Thymus (tissue), 11 donors: ENCODE data around the gene SLC6A12. TPM values are rescaled to one million over a fixed set of nuclear protein-coding genes. Genes with fewer than 3 reads are reported as not detected.

Source experiments
- DNase-seq, 9 donors: peaks; one replicate each; pipeline ENCODE4 v3.0.0-alpha.2; 2013; ENCODE audit warnings: low spot score in 9 of 9, low read depth in 6 of 9, missing footprints in 1 of 9
- H3K27ac ChIP-seq, 2 donors: one replicate each; pipeline ENCODE4 v1.5.1; 2013; ENCODE audit warnings: control low read depth in 1 of 2, low read depth in 1 of 2, low read length in 1 of 2, mild to moderate bottlenecking in 1 of 2, moderate library complexity in 1 of 2
- H3K27me3 ChIP-seq, 2 donors: one replicate each; pipeline ENCODE4 v1.5.1; 2013; ENCODE audit warnings: low read length in 1 of 2; ENCODE audit not compliant: control insufficient read depth in 2 of 2, insufficient read depth in 1 of 2
- H3K36me3 ChIP-seq, 2 donors: one replicate each; pipeline ENCODE4 v1.5.1; 2013; ENCODE audit warnings: low read length in 1 of 2, mild to moderate bottlenecking in 1 of 2, moderate library complexity in 1 of 2; ENCODE audit not compliant: control insufficient read depth in 2 of 2, insufficient read depth in 2 of 2
- H3K4me1 ChIP-seq, 2 donors: one replicate each; pipeline ENCODE4 v1.5.1; 2013; ENCODE audit warnings: low read length in 2 of 2; ENCODE audit not compliant: control insufficient read depth in 2 of 2, insufficient read depth in 2 of 2
- H3K4me3 ChIP-seq, 2 donors: one replicate each; pipeline ENCODE4 v1.5.1; 2013; ENCODE audit warnings: low read length in 2 of 2, control low read depth in 1 of 2, mild to moderate bottlenecking in 1 of 2
- H3K9me3 ChIP-seq, 2 donors: one replicate each; pipeline ENCODE4 v1.5.1; 2013; ENCODE audit warnings: low read length in 1 of 2, mild to moderate bottlenecking in 1 of 2; ENCODE audit not compliant: control insufficient read depth in 2 of 2, insufficient read depth in 1 of 2
- WGBS: extraction: QIAGEN DNeasy Blood & Tissue Kit; methylation state at CpG from one replicate; pipeline ENCODE4 v1.1.7; 2013; 5-methylcytosine and 5-hydroxymethylcytosine counted together
- polyA plus RNA-seq: library from polyadenylated mRNA; stranded (reverse); fragments of 200-250 nt; gene quantifications from one replicate; pipeline ENCODE4 v1.2.3, GENCODE V29; 2013
- total RNA-seq: library from RNA; stranded (reverse); fragments of 120-200 nt; gene quantifications from one replicate; pipeline ENCODE4 v1.2.4, GENCODE V29; 2013
- donor health status: healthy.

SLC6A12 gene
- total and polyA plus RNA-seq, 2 donors, result 0.14 to 1.6 TPM

DNA sequence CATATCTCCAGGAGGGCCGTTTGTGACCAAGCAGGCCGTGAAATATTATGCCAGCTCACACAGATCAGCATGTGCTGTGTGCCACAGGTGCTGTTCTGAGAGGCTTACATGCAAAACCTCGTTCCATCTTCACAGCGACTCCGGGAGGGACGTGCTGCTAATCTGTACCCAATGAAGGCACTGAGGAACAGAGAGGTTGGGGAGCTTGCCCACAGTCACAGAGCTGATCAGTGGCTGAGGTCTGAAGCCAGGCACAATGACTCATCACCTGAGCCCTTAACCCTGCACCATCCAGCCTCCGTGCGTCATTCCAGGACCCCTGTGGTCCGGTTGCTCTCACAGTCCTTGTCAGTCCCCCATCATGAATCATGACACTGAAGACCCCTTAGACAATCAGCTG lies 66.7 kb downstream of the SLC6A12 start:
- 93% methylated on average over 9 of the region's 9 CpGs for WGBS
- H3K9me3 ChIP-seq, result no peaks in the 10 kb centered on the region
- no peak for DNase-seq
- H3K36me3 ChIP-seq, result no peaks in the 10 kb centered on the region
- H3K4me1 ChIP-seq, result peaks cover 0 to 13% of the 10 kb centered on the region in 2 donors
- H3K27ac ChIP-seq, result no peak overlapping the region
- H3K27me3 ChIP-seq, result peaks cover 0 to 3% of the 10 kb centered on the region in 2 donors
- H3K4me3 ChIP-seq, result no peak overlapping the region

DNA sequence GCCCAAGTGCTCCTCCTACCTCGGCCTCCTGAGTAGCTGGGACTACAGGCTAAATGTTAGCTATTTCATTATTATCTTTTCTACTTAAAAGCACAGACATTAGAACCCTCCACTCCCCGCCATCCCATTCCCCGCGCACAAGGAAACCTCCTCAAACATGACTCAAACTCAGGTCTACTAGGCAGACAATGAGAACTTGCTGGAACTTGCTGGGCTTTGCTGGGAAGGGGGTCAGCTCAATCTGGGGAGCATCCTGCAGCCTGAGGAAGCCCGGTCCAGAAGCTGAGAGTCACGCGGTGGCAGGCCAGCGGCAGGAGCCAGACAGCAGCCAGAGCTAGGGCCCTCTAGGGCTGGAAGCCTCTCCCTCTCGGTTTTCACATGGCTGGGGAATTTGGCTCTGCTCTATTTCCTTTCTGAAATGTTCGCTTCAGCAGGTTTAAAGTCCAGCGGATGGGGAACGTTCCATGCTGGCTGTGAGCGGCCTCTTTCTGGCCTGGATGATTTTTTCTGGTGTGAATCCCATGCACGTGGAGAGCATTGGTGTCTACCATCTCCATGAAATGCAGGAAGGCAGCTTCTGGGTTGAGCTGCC lies 68.5 kb downstream of the SLC6A12 start:
- no peak for DNase-seq
- 91% methylated on average over 14 of the region's 14 CpGs for WGBS
- Histone ChIP-seq H3K4me1 (peaks cover 0 to 16% of the 10 kb centered on the region in 2 donors), H3K9me3 (no peaks in the 10 kb centered on the region), H3K27me3 (peaks cover 5 to 20% of the 10 kb centered on the region in 2 donors), H3K4me3 (no peak overlapping the region), H3K36me3 (no peaks in the 10 kb centered on the region), H3K27ac (peak overlapping the region in 1 of 2 donors; percentile 37)

- Histone ChIP-seq H3K27ac (peak overlapping the region in 1 of 2 donors; percentile 37), H3K4me1 (peaks cover 0 to 16% of the 10 kb centered on the region in 2 donors), H3K4me3 (no peak overlapping the region), H3K9me3 (no peaks in the 10 kb centered on the region), H3K27me3 (peaks cover 5 to 27% of the 10 kb centered on the region in 2 donors), H3K36me3 (no peaks in the 10 kb centered on the region)
- DNase-seq, result no peak
- 73% methylated on average over 5 of the region's 5 CpGs for WGBS
Observed at GRCh38 chr12:144650-145284, 69.2 kb downstream of the SLC6A12 start.

GRCh38 chr12:143964-144649 lies 69.8 kb downstream of the SLC6A12 start:
- no peak overlapping the region for H3K27ac ChIP-seq
- DNase-seq, result no peak
- peaks cover 9 to 34% of the 10 kb centered on the region in 2 donors for H3K27me3 ChIP-seq
- no peaks in the 10 kb centered on the region for H3K9me3 ChIP-seq
- no peaks in the 10 kb centered on the region for H3K36me3 ChIP-seq
- 78% methylated on average over 19 of the region's 19 CpGs for WGBS
- peaks cover 0 to 13% of the 10 kb centered on the region in 2 donors for H3K4me1 ChIP-seq
- H3K4me3 ChIP-seq, result no peak overlapping the region

DNA sequence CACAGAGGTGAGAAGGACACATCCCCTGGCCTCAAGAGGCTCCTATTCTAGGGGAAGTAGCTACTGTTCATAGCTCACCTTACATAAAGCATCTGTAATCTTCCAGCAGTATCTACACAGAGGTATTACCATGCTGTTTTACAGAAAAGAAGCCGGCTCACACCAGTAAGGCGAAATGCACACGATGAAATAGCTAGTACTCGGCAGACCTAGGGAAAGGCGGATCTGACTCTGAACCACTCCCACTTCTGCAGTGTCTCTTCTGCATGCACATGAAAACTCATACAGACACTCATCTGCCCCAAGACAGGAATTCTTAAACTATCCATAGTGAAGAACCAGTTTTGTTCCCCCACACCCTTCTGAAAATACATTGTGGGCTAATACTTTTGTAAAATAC lies 73.8 kb downstream of the SLC6A12 start:
- Histone ChIP-seq H3K27ac (no peak overlapping the region), H3K27me3 (peaks cover 13 to 49% of the 10 kb centered on the region in 2 donors), H3K4me3 (no peak overlapping the region), H3K4me1 (peaks cover 0 to 14% of the 10 kb centered on the region in 2 donors), H3K36me3 (no peaks in the 10 kb centered on the region), H3K9me3 (no peaks in the 10 kb centered on the region)
- 94% methylated on average over 5 of the region's 5 CpGs for WGBS
- DNase-seq, result no peak

Other genes starting within 250 kb of the SLC6A12 start
- 0.99 TPM for gene IQSEC3, start 147.4 kb downstream of the SLC6A12 start, total RNA-seq
- 4.4 TPM for gene IQSEC3, start 147.4 kb downstream of the SLC6A12 start, polyA plus RNA-seq
- 0.28 TPM for gene SLC6A13, start 48.7 kb upstream of the SLC6A12 start, total RNA-seq
- gene SLC6A13, start 48.7 kb upstream of the SLC6A12 start, polyA plus RNA-seq, result 2.9 TPM
- gene KDM5A, start 175.2 kb upstream of the SLC6A12 start, total RNA-seq, result 50.0 TPM
- 10.6 TPM for gene KDM5A, start 175.2 kb upstream of the SLC6A12 start, polyA plus RNA-seq
- gene CCDC77, start 187.5 kb upstream of the SLC6A12 start, total RNA-seq, result 17.9 TPM
- 12.2 TPM for gene CCDC77, start 187.5 kb upstream of the SLC6A12 start, polyA plus RNA-seq
- 3.1 TPM for gene B4GALNT3, start 245.8 kb upstream of the SLC6A12 start, total RNA-seq
- gene B4GALNT3, start 245.8 kb upstream of the SLC6A12 start, polyA plus RNA-seq, result 6.3 TPM